GM23248 (cell line): ENCODE measurements around the gene SRRM1. TPM values are rescaled to one million over a fixed set of nuclear protein-coding genes. Genes with fewer than 3 reads are reported as not detected.
A peak's percentile ranks its signal among the peaks of the same experiment; 100 is the strongest.

Experiments
- DNase-seq: peaks from one replicate; pipeline ENCODE4 v3.0.0-alpha.2; 2015
- H2AFZ ChIP-seq: fragments of 200-600 bp; sonication (generic); 2 replicates; pipeline ENCODE4 v1.6.1; 2016; ENCODE audit warnings: antibody characterized with exemption
- H3F3A ChIP-seq: fragments of 200-600 bp; sonication (generic); 2 replicates; pipeline ENCODE4 v1.6.1; 2016; ENCODE audit warnings: mild to moderate bottlenecking, antibody characterized with exemption, mixed run types; ENCODE audit not compliant: insufficient read depth
- H3K27ac ChIP-seq: fragments of 200-600 bp; sonication (generic); 2 replicates; pipeline ENCODE4 v1.5.1; 2016; ENCODE audit warnings: mild to moderate bottlenecking
- H3K27me3 ChIP-seq: fragments of 200-600 bp; sonication (generic); replicated peaks from 2 replicates; pipeline ENCODE4 v1.6.1; 2016; ENCODE audit warnings: mild to moderate bottlenecking; ENCODE audit not compliant: insufficient read depth
- H3K36me3 ChIP-seq: fragments of 200-600 bp; sonication (generic); 2 replicates; pipeline ENCODE4 v1.6.1; 2016; ENCODE audit warnings: low read depth, mild to moderate bottlenecking
- H3K4me1 ChIP-seq: fragments of 200-600 bp; sonication (generic); 2 replicates; pipeline ENCODE4 v1.6.1; 2016; ENCODE audit warnings: mild to moderate bottlenecking; ENCODE audit not compliant: insufficient read depth
- H3K4me2 ChIP-seq: fragments of 200-600 bp; sonication (generic); one replicate; pipeline ENCODE4 v1.6.1; 2016; ENCODE audit warnings: mild to moderate bottlenecking; ENCODE audit not compliant: unreplicated experiment
- H3K4me3 ChIP-seq: fragments of 200-600 bp; sonication (generic); 2 replicates; pipeline ENCODE4 v1.5.1; 2016; ENCODE audit warnings: mild to moderate bottlenecking
- H3K79me2 ChIP-seq: fragments of 200-600 bp; sonication (generic); 2 replicates; pipeline ENCODE4 v1.6.1; 2016; ENCODE audit warnings: mild to moderate bottlenecking; ENCODE audit not compliant: insufficient read depth
- H3K9ac ChIP-seq: fragments of 200-600 bp; sonication (generic); 2 replicates; pipeline ENCODE4 v1.6.1; 2016; ENCODE audit warnings: mild to moderate bottlenecking
- H3K9me2 ChIP-seq: fragments of 200-600 bp; sonication (generic); 2 replicates; pipeline ENCODE4 v1.6.1; 2016; ENCODE audit warnings: mixed run types, mild to moderate bottlenecking, moderate library complexity; ENCODE audit not compliant: insufficient read depth
- H3K9me3 ChIP-seq: fragments of 200-600 bp; sonication (generic); one replicate; pipeline ENCODE4 v1.6.1; 2017; ENCODE audit warnings: low read depth
- H4K20me1 ChIP-seq: fragments of 200-600 bp; sonication (generic); 2 replicates; pipeline ENCODE4 v1.6.0; 2016; ENCODE audit not compliant: insufficient read depth
- EZH2 ChIP-seq: fragments of 200-600 bp; sonication (generic); IDR thresholded peaks from 2 replicates; pipeline ENCODE4 v1.6.1; 2018; ENCODE audit warnings: antibody characterized with exemption, mild to moderate bottlenecking; ENCODE audit not compliant: insufficient read depth, poor library complexity, severe bottlenecking
- EZH2phosphoT487 ChIP-seq: fragments of 200-600 bp; sonication (generic); IDR thresholded peaks from 2 replicates; pipeline ENCODE4 v1.6.1; 2018; ENCODE audit warnings: antibody characterized with exemption, moderate library complexity, mild to moderate bottlenecking, low read depth; ENCODE audit not compliant: insufficient read depth
- WGBS, 2 experiments: methylation state at CpG; one replicate each; pipeline ENCODE4 v1.1.6; 2015 to 2017; ENCODE audit warnings: low lambda C conversion rate in 2 of 2, low coverage in 1 of 2; ENCODE audit errors: missing lambda C conversion rate in 2 of 2; 5-methylcytosine and 5-hydroxymethylcytosine counted together
- in situ Hi-C: fragments of 300-500 bp; cut with MboI; formaldehyde crosslinking; loops from 2 replicates; pipeline ENCODE4 v1.15.0; 2020
- polyA plus RNA-seq: library from polyadenylated mRNA; unstranded; fragments of >200 nt; fragmentation: Nextera tagmentation; extraction: Ambion mirVana; gene quantifications from 2 replicates; pipeline ENCODE4 v1.2.1, GENCODE V29; 2016
- total RNA-seq: library from RNA; depleted of rRNA; stranded (reverse); fragments of >200 nt; shearing (Covaris generic); gene quantifications from 2 replicates; pipeline ENCODE4 v1.2.3, GENCODE V29; 2014

Gene SRRM1
- total and polyA plus RNA-seq, 2 experiments from 2014 or later: 36.1 to 143 TPM

GRCh38 chr1:24609949-24610517 lies 33.1 kb upstream of the SRRM1 start:
- Histone ChIP-seq H3F3A (no peaks in the 10 kb centered on the region), H3K4me3 (no peak overlapping the region), H3K9me3 (no peaks in the 10 kb centered on the region), H3K36me3 (no peaks in the 10 kb centered on the region), H3K9ac (no peak overlapping the region), H2AFZ (no peak overlapping the region), H3K4me2 (no peak overlapping the region), H3K9me2 (no peaks in the 10 kb centered on the region), H3K79me2 (no peaks in the 10 kb centered on the region), H4K20me1 (no peaks in the 10 kb centered on the region), H3K27ac (no peak overlapping the region), H3K4me1 (no peaks in the 10 kb centered on the region), H3K27me3 (no peaks in the 10 kb centered on the region)
- TF ChIP-seq EZH2phosphoT487 (no peak), EZH2 (no peak)
- whole genome bisulfite sequencing, 2 experiments: 66 to 69% methylated on average over 3 of the region's 3 CpGs
- in situ Hi-C loops: no loop called here
- no peak for DNase-seq

GRCh38 chr1:24619376-24619775 lies 23.7 kb upstream of the SRRM1 start:
- no peak for TF ChIP-seq EZH2
- no peak for TF ChIP-seq EZH2phosphoT487
- no peaks in the 10 kb centered on the region for H3K36me3 ChIP-seq
- in situ Hi-C loops: no loop called here
- H3K27ac ChIP-seq: no peak overlapping the region
- H3K79me2 ChIP-seq: no peaks in the 10 kb centered on the region
- H3K4me1 ChIP-seq: peaks cover 4% of the 10 kb centered on the region
- WGBS, 2 experiments: 61 to 68% methylated on average over 5 of the region's 5 CpGs
- no peaks in the 10 kb centered on the region for H4K20me1 ChIP-seq
- no peak overlapping the region for H3K4me3 ChIP-seq
- DNase-seq: no peak
- no peaks in the 10 kb centered on the region for H3K9me3 ChIP-seq
- H3K27me3 ChIP-seq: no peaks in the 10 kb centered on the region
- no peaks in the 10 kb centered on the region for H3K9me2 ChIP-seq
- H2AFZ ChIP-seq: no peak overlapping the region
- H3K4me2 ChIP-seq: no peak overlapping the region
- H3F3A ChIP-seq: no peaks in the 10 kb centered on the region
- H3K9ac ChIP-seq: no peak overlapping the region

- H3F3A ChIP-seq: no peaks in the 10 kb centered on the region
- 36 to 41% methylated on average over 5 of the region's 5 CpGs for WGBS, 2 experiments
- no peaks in the 10 kb centered on the region for H4K20me1 ChIP-seq
- H3K36me3 ChIP-seq: no peaks in the 10 kb centered on the region
- no peak overlapping the region for H3K27ac ChIP-seq
- in situ Hi-C loops: no loop called here
- H3K4me2 ChIP-seq: no peak overlapping the region
- H3K27me3 ChIP-seq: no peaks in the 10 kb centered on the region
- DNase-seq: no peak
- H3K9me2 ChIP-seq: no peaks in the 10 kb centered on the region
- H3K9me3 ChIP-seq: no peaks in the 10 kb centered on the region
- H3K9ac ChIP-seq: no peak overlapping the region
- peaks cover 4% of the 10 kb centered on the region for H3K4me1 ChIP-seq
- H3K4me3 ChIP-seq: no peak overlapping the region
- TF ChIP-seq EZH2phosphoT487: no peak
- no peak for TF ChIP-seq EZH2
- no peak overlapping the region for H2AFZ ChIP-seq
- H3K79me2 ChIP-seq: no peaks in the 10 kb centered on the region
Observed at GRCh38 chr1:24620678-24621077, 22.4 kb upstream of the SRRM1 start.

- Histone ChIP-seq H3K4me1 (peaks cover 4% of the 10 kb centered on the region), H3F3A (no peaks in the 10 kb centered on the region), H3K9me2 (no peaks in the 10 kb centered on the region), H2AFZ (no peak overlapping the region), H3K27ac (no peak overlapping the region), H3K4me2 (no peak overlapping the region), H4K20me1 (no peaks in the 10 kb centered on the region), H3K9ac (no peak overlapping the region), H3K36me3 (no peaks in the 10 kb centered on the region), H3K27me3 (no peaks in the 10 kb centered on the region), H3K79me2 (no peaks in the 10 kb centered on the region), H3K9me3 (no peaks in the 10 kb centered on the region), H3K4me3 (no peak overlapping the region)
- DNase-seq: peak; percentile 54
- 43 to 54% methylated on average over 5 of the region's 5 CpGs for WGBS, 2 experiments
- TF ChIP-seq EZH2phosphoT487: no peak
- TF ChIP-seq EZH2: no peak
- in situ Hi-C loops: no loop called here
Observed at GRCh38 chr1:24621121-24621520, 22.0 kb upstream of the SRRM1 start.

- H4K20me1 ChIP-seq: no peaks in the 10 kb centered on the region
- peaks cover 4% of the 10 kb centered on the region for H3K4me1 ChIP-seq
- DNase-seq: no peak
- H3K4me3 ChIP-seq: no peak overlapping the region
- H3K27me3 ChIP-seq: no peaks in the 10 kb centered on the region
- no peaks in the 10 kb centered on the region for H3K79me2 ChIP-seq
- TF ChIP-seq EZH2 (no peak), EZH2phosphoT487 (no peak)
- no peak overlapping the region for H3K4me2 ChIP-seq
- in situ Hi-C loops: no loop called here
- no peak overlapping the region for H3K27ac ChIP-seq
- no peaks in the 10 kb centered on the region for H3F3A ChIP-seq
- no peaks in the 10 kb centered on the region for H3K9me2 ChIP-seq
- no peaks in the 10 kb centered on the region for H3K9me3 ChIP-seq
- 40 to 48% methylated on average over 4 of the region's 4 CpGs for WGBS, 2 experiments
- no peak overlapping the region for H3K9ac ChIP-seq
- H2AFZ ChIP-seq: no peak overlapping the region
- no peaks in the 10 kb centered on the region for H3K36me3 ChIP-seq
Observed at GRCh38 chr1:24622218-24622617, 20.9 kb upstream of the SRRM1 start.
